MM.1S (cell line): Measurements from ENCODE around the gene MRPS35.
A peak's percentile ranks its signal among the peaks of the same experiment; 100 is the strongest.

ENCODE experiments used
- DNase-seq: peaks from one replicate; pipeline ENCODE4 v3.0.0-alpha.2; 2015
- H2AFZ ChIP-seq: fragments of 300-600 bp; sonication (generic); 2 replicates; pipeline ENCODE4 v1.6.0; 2016; ENCODE audit warnings: antibody characterized with exemption, low read length
- H3F3A ChIP-seq: fragments of 300-600 bp; sonication (generic); 2 replicates; pipeline ENCODE4 v1.6.1; 2016; ENCODE audit warnings: mild to moderate bottlenecking, antibody characterized with exemption, low read length, moderate library complexity, mixed read lengths; ENCODE audit not compliant: insufficient read depth
- H3K27ac ChIP-seq: fragments of 300-600 bp; sonication (generic); 2 replicates; pipeline ENCODE4 v1.5.1; 2016; ENCODE audit warnings: mild to moderate bottlenecking, low read length
- H3K27me3 ChIP-seq: fragments of 300-600 bp; sonication (generic); replicated peaks from 2 replicates; pipeline ENCODE4 v1.6.0; 2016; ENCODE audit warnings: low read length; ENCODE audit not compliant: insufficient read depth
- H3K36me3 ChIP-seq: fragments of 300-600 bp; sonication (generic); replicated peaks from 2 replicates; pipeline ENCODE4 v1.6.1; 2016; ENCODE audit warnings: mild to moderate bottlenecking, low read length, mixed read lengths; ENCODE audit not compliant: insufficient read depth
- H3K4me1 ChIP-seq: fragments of 300-600 bp; sonication (generic); 2 replicates; pipeline ENCODE4 v1.6.1; 2016; ENCODE audit warnings: low read length, mixed read lengths
- H3K4me2 ChIP-seq: fragments of 300-600 bp; sonication (generic); 2 replicates; pipeline ENCODE4 v1.6.0; 2016; ENCODE audit warnings: low read depth, low read length
- H3K4me3 ChIP-seq: fragments of 300-600 bp; sonication (generic); 2 replicates; pipeline ENCODE4 v1.5.1; 2016; ENCODE audit warnings: low read length, mixed read lengths
- H3K79me2 ChIP-seq: fragments of 300-600 bp; sonication (generic); 2 replicates; pipeline ENCODE4 v1.6.1; 2016; ENCODE audit warnings: mixed run types, low read length, mixed read lengths
- H3K9ac ChIP-seq: fragments of 300-600 bp; sonication (generic); 2 replicates; pipeline ENCODE4 v1.6.1; 2016; ENCODE audit warnings: low read length, mixed read lengths
- H3K9me2 ChIP-seq: fragments of 300-600 bp; sonication (generic); replicated peaks from 2 replicates; pipeline ENCODE4 v1.6.1; 2016; ENCODE audit warnings: mild to moderate bottlenecking, low read length, mixed read lengths; ENCODE audit not compliant: insufficient read depth
- H3K9me3 ChIP-seq: fragments of 300-600 bp; sonication (generic); replicated peaks from 2 replicates; pipeline ENCODE4 v1.6.1; 2016; ENCODE audit warnings: mild to moderate bottlenecking, low read length, mixed read lengths; ENCODE audit not compliant: insufficient read depth
- H4K20me1 ChIP-seq: fragments of 300-600 bp; sonication (generic); 2 replicates; pipeline ENCODE4 v1.6.1; 2016; ENCODE audit warnings: mild to moderate bottlenecking, low read length, moderate library complexity, mixed read lengths; ENCODE audit not compliant: insufficient read depth
- CTCF ChIP-seq: fragments of 300-600 bp; sonication (generic); IDR thresholded peaks from 2 replicates; pipeline ENCODE4 v1.5.1; 2016; ENCODE audit warnings: antibody characterized with exemption, low read length, mixed read lengths
- EZH2 ChIP-seq: fragments of 300-600 bp; sonication (generic); optimal IDR thresholded peaks from 2 replicates; pipeline ENCODE3; 2017; ENCODE audit warnings: low read depth, mild to moderate bottlenecking, antibody characterized with exemption, low read length, mixed read lengths
- EZH2phosphoT487 ChIP-seq: fragments of 300-600 bp; sonication (generic); IDR thresholded peaks from 2 replicates; pipeline ENCODE4 v1.6.1; 2018; ENCODE audit warnings: antibody characterized with exemption, low read length

The MRPS35 gene

GRCh38 chr12:27756670-27757195 lies 46.1 kb downstream of the MRPS35 start:
- Histone ChIP-seq H3K9me3 (no peaks in the 10 kb centered on the region), H3F3A (no peaks in the 10 kb centered on the region), H3K27ac (no peak overlapping the region), H3K4me1 (no peaks in the 10 kb centered on the region), H3K9me2 (no peaks in the 10 kb centered on the region), H3K4me3 (no peak overlapping the region), H3K9ac (no peak overlapping the region), H3K27me3 (no peaks in the 10 kb centered on the region), H3K79me2 (no peaks in the 10 kb centered on the region), H3K4me2 (no peak overlapping the region), H3K36me3 (0 out of 2 replicates have a peak, but pooled peaks cover 6% of the 10 kb centered on the region), H4K20me1 (no peaks in the 10 kb centered on the region), H2AFZ (no peak overlapping the region)
- DNase-seq: no peak
- TF ChIP-seq CTCF (no peak), EZH2phosphoT487 (no peak), EZH2 (no peak)

- Histone ChIP-seq H3K27ac (peak overlapping the region; percentile 21; the same call in 1 of the 2 replicates), H3K79me2 (no peaks in the 10 kb centered on the region), H2AFZ (no peak overlapping the region), H3K4me3 (no peak overlapping the region), H3K36me3 (no peaks in the 10 kb centered on the region), H3K9ac (no peak overlapping the region), H3K9me3 (no peaks in the 10 kb centered on the region), H4K20me1 (no peaks in the 10 kb centered on the region), H3K9me2 (no peaks in the 10 kb centered on the region), H3K4me2 (no peak overlapping the region), H3F3A (peaks cover 12% of the 10 kb centered on the region; the same call in 1 of the 2 replicates), H3K27me3 (no peaks in the 10 kb centered on the region), H3K4me1 (peaks cover 10% of the 10 kb centered on the region; the same call in 1 of the 2 replicates)
- TF ChIP-seq EZH2phosphoT487 (no peak), EZH2 (no peak), CTCF (no peak)
- DNase-seq: peak; percentile 73
These were observed 52.1 kb downstream of the MRPS35 start for GRCh38 chr12:27762757-27763156.

GRCh38 chr12:27766587-27766986 lies 56.0 kb downstream of the MRPS35 start:
- no peaks in the 10 kb centered on the region for H3K27me3 ChIP-seq
- no peak for TF ChIP-seq EZH2phosphoT487
- TF ChIP-seq EZH2: no peak
- TF ChIP-seq CTCF: no peak
- H3K4me3 ChIP-seq: no peak overlapping the region
- no peaks in the 10 kb centered on the region for H3K9me3 ChIP-seq
- H3K79me2 ChIP-seq: no peaks in the 10 kb centered on the region
- H4K20me1 ChIP-seq: no peaks in the 10 kb centered on the region
- H3K9ac ChIP-seq: no peak overlapping the region
- H3K4me2 ChIP-seq: no peak overlapping the region
- H3K9me2 ChIP-seq: no peaks in the 10 kb centered on the region
- H3K4me1 ChIP-seq: peaks cover 10% of the 10 kb centered on the region; the same call in 1 of the 2 replicates
- H3F3A ChIP-seq: peaks cover 12% of the 10 kb centered on the region; the same call in 1 of the 2 replicates
- peak; percentile 17 for DNase-seq
- no peak overlapping the region for H3K27ac ChIP-seq
- H3K36me3 ChIP-seq: no peaks in the 10 kb centered on the region
- no peak overlapping the region for H2AFZ ChIP-seq
